ENCODE results near the gene HLF.

- TF ChIP-seq CTCF (conservative IDR thresholded peaks at IDR 0.05 in 1 of 2, IDR thresholded peaks at IDR 0.05 in 1 of 2; ENCODE audit: extremely low read depth in 1 of 2, insufficient read depth in 1 of 2, low read depth in 1 of 2, low read length in 2 of 2) (no peak), EZH2 (IDR thresholded peaks at IDR 0.05; ENCODE audit: borderline replicate concordance, low read length) (no peak)
These were observed 34.5 kb downstream of the HLF start for GRCh38 chr17:55299162-55299838.

Data from mammary epithelial cell (primary cell).